BLaER1 (cell line): ENCODE results near the gene NT5C2.

Experiments
- H3K27ac ChIP-seq: shearing (Covaris generic); formaldehyde crosslinking; 2 replicates; pipeline ENCODE4 v1.8.1; 2022
- H3K27me3 ChIP-seq: shearing (Covaris generic); formaldehyde crosslinking; 2 replicates; pipeline ENCODE4 v1.8.1; 2022
- H3K36me3 ChIP-seq: shearing (Covaris generic); formaldehyde crosslinking; 2 replicates; pipeline ENCODE4 v1.8.1; 2022
- H3K4me1 ChIP-seq: shearing (Covaris generic); formaldehyde crosslinking; 2 replicates; pipeline ENCODE4 v1.8.1; 2022
- H3K4me2 ChIP-seq: shearing (Covaris generic); formaldehyde crosslinking; 2 replicates; pipeline ENCODE4 v1.8.1; 2022
- H3K4me3 ChIP-seq: shearing (Covaris generic); formaldehyde crosslinking; 2 replicates; pipeline ENCODE4 v1.8.1; 2022
- H3K9ac ChIP-seq: shearing (Covaris generic); formaldehyde crosslinking; 2 replicates; pipeline ENCODE4 v1.8.1; 2022
- H3K9me3 ChIP-seq: shearing (Covaris generic); formaldehyde crosslinking; 2 replicates; pipeline ENCODE4 v1.8.1; 2022
- H4K20me1 ChIP-seq: shearing (Covaris generic); formaldehyde crosslinking; 2 replicates; pipeline ENCODE4 v1.8.1; 2022
- Cebpa-rat ChIP-seq: shearing (Covaris generic); IDR thresholded peaks from 2 replicates; pipeline ENCODE4 v1.8.1; 2022

The NT5C2 gene

DNA sequence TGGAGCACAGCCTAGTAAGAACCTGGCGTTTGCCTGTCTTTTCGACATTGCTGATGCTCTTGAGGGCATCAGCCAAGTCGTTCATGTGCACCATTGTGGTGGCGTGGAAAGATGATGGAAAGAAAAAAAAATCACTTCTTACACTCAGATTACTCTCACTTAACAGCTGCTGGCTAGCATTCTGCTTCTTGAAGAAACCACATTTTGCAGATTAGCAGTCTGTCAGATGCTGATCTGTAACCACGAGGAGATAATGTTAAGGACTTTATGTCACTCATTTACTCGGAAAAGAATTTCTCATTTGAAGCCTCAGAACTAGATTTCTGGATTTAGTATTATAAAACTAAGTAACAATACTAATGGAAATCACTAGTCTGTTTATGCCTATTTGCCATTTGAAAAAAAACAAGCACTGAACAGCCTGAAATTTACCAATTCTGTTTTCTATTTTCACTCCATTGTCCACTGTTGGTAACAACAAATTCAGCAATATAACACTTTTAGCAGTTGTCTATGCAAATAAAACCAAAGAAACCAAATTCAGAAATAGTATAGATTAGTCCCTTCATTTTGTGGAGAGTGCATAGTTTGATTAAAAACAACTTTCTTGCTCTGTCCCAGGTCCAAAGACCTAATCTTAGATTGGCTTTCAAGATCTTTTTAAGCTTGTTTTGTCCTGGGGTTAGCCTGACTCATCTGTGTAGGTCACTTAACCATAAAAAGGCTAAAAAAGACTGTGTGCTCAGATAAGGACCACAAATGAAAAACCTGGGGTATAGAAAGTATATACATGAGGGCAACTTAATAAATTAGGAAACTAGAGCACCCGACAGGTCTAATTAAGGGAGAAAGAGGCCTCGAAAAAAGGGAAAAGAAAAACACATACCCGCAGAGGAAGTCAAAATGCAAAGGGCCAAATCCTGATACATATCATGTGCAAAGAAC lies 67.5 kb downstream of the NT5C2 start:
- peaks cover under 1% of the 10 kb centered on the region; the same call in 1 of the 2 replicates for H3K9me3 ChIP-seq
- peaks cover 14% of the 10 kb centered on the region for H3K4me1 ChIP-seq
- no peak for TF ChIP-seq Cebpa-rat
- H3K4me2 ChIP-seq: peak overlapping the region; percentile 27; the same call in 1 of the 2 replicates
- H3K36me3 ChIP-seq: peaks cover 46% of the 10 kb centered on the region
- H4K20me1 ChIP-seq: peaks cover 72% of the 10 kb centered on the region
- H3K4me3 ChIP-seq: no peak overlapping the region
- H3K9ac ChIP-seq: no peak overlapping the region
- H3K27ac ChIP-seq: no peak overlapping the region
- no peaks in the 10 kb centered on the region for H3K27me3 ChIP-seq

DNA sequence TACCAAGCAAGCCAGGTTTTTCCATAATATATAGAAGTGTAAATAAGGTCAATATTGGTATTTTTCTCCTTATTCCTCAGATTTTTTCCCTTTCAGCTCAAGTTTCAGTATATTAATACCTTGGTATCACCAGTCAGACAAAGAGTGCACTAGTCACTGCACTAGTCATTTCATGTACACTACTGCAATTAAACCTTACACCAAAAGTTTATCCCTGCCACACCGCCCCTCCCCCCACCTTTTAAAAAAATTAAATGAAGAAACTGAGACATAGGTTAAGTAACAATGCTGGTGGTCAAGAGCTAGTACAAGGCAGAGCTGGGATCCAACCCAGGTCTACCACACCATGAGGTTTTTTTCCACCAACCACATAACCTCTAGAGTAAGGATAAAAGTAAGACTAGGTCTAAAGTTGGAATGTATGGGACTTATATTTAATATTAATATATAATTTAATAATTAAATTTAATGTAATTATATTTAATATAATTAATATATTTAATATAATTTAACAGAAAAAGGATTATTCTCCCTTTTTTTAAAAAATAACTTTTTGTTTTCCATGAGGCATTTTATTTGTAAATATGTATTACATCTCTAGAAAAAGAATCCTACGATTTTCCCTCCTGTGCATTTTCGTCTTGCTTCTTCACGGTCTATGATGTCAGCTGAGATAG lies 68.5 kb downstream of the NT5C2 start:
- Histone ChIP-seq H3K9me3 (no peaks in the 10 kb centered on the region), H3K9ac (no peak overlapping the region), H3K27me3 (no peaks in the 10 kb centered on the region), H3K36me3 (peaks cover 52% of the 10 kb centered on the region), H3K27ac (no peak overlapping the region), H3K4me3 (no peak overlapping the region), H3K4me1 (peaks cover 14% of the 10 kb centered on the region), H4K20me1 (peaks cover 83% of the 10 kb centered on the region), H3K4me2 (no peak overlapping the region)
- no peak for TF ChIP-seq Cebpa-rat

DNA sequence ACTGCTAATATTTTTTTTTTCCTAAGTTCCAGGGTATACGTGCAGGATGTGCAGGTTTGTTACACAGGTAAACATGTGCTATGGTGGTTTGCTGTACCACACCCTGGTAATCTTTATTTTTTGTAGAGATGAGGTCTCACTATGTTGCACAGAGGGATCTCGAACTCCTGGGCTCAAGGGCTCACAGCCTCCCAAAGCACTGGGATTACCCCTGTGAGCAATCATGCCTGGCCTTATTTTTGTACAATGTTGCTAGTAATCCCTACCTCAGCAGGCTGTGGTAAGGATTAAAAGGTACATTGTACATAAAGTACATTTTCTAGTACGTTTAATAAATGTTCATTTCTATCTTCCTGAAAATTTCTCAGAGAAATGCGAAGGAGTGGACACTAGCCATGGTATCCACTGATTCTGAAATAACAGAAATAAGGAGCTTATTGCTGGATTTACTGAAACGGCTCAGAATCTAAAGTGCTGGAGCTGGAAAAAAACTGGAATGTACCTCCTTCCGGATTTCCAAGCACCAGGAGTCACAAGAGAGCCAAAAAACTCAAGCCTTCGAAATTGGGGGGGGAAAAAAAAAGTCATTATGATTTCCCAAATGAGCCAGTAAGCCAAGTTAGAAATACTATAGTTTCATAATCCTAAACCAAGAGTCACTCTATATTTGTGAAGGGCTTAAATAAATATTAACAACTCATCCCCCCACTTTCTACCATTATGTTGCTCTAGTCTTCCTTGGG lies 69.6 kb downstream of the NT5C2 start:
- Histone ChIP-seq H3K9me3 (no peaks in the 10 kb centered on the region), H3K27me3 (no peaks in the 10 kb centered on the region), H3K9ac (no peak overlapping the region), H3K27ac (no peak overlapping the region), H3K4me3 (no peak overlapping the region), H3K4me2 (no peak overlapping the region), H4K20me1 (peaks cover 94% of the 10 kb centered on the region), H3K4me1 (peaks cover 14% of the 10 kb centered on the region), H3K36me3 (peaks cover 61% of the 10 kb centered on the region)
- no peak for TF ChIP-seq Cebpa-rat

DNA sequence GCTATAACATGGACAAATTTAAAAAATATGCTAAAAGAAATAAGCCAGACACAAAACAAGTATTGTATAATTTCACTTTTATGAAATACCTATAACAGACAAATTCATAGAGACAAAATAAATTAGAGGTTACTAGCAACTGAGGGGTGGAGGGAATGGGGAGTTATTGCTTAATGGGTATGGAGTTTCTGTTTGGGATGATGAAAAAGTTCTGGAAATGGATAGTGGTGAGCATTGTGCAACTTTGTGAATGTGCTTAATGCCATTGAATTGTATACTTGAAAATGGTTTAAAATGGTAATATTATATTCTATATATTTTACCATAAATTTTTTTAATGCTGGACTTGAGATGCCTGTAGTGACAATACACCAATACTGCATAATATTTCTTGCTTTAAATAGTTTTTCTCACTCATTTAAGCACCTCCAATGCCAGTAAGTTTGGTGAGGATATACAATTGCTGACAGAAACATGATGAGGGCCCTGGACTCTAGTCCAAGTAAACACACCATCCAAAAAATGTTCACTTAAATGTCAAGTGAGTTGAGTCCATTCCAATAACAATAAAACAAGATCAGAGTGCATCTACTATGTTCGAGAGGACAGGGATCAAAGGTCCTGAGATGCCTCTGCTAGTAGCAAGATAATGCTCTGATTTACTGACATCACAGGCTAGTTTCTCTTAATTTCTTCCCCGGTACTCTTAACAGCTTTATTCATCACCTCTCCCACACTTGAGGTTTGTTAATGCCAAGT lies 71.9 kb downstream of the NT5C2 start:
- no peak overlapping the region for H3K27ac ChIP-seq
- H3K4me1 ChIP-seq: peaks cover 8% of the 10 kb centered on the region
- no peak overlapping the region for H3K9ac ChIP-seq
- no peak overlapping the region for H3K4me2 ChIP-seq
- H3K36me3 ChIP-seq: peaks cover 56% of the 10 kb centered on the region
- no peaks in the 10 kb centered on the region for H3K27me3 ChIP-seq
- H4K20me1 ChIP-seq: peaks cover 100% of the 10 kb centered on the region
- no peak for TF ChIP-seq Cebpa-rat
- H3K4me3 ChIP-seq: no peak overlapping the region
- no peaks in the 10 kb centered on the region for H3K9me3 ChIP-seq

DNA sequence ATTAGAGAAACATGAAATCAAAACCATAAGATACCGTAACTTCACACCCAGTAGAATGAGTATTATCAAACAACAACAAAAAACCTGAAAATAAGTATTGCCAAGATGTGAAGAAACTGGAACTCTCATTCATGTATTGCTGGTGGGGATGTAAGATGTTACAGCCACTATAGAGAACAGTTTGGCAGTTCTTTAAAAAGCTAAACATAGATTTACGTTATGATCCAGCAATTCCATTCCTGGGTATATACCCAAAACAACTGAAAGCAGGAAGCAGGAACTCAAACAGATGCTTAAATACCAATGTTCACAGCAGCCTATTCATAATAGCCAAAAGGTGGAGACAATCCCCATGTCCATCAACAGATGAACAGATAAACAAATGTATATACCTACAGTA lies 72.5 kb downstream of the NT5C2 start:
- peaks cover 56% of the 10 kb centered on the region for H3K36me3 ChIP-seq
- peaks cover 98% of the 10 kb centered on the region for H4K20me1 ChIP-seq
- H3K27me3 ChIP-seq: no peaks in the 10 kb centered on the region
- no peak overlapping the region for H3K4me2 ChIP-seq
- no peak overlapping the region for H3K9ac ChIP-seq
- H3K9me3 ChIP-seq: no peaks in the 10 kb centered on the region
- H3K4me1 ChIP-seq: peaks cover 2% of the 10 kb centered on the region
- H3K4me3 ChIP-seq: no peak overlapping the region
- no peak overlapping the region for H3K27ac ChIP-seq
- TF ChIP-seq Cebpa-rat: no peak

DNA sequence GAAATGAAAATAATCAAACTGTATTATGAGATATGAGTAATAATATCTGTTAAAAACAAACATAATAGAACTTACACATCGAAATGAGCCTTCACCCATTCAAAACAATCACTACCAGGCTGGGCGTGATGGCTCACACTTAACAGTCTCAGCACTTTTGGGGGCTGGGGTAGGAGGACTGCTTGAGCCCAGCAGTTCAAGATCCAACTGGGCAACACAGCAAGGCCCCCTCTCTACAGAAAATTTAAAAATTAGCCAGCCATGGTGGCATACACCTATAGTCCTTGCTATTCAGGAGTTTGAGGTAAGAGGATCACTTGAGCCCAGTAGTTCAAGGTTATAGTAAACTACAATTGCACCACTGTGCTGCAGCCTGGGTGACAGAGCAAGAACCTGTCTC lies 75.8 kb downstream of the NT5C2 start:
- Histone ChIP-seq H3K4me2 (no peak overlapping the region), H3K9ac (no peak overlapping the region), H3K27ac (no peak overlapping the region), H3K4me3 (no peak overlapping the region), H3K9me3 (no peaks in the 10 kb centered on the region), H3K27me3 (no peaks in the 10 kb centered on the region), H3K36me3 (peaks cover 53% of the 10 kb centered on the region), H3K4me1 (peaks cover 4% of the 10 kb centered on the region), H4K20me1 (peaks cover 96% of the 10 kb centered on the region)
- no peak for TF ChIP-seq Cebpa-rat

DNA sequence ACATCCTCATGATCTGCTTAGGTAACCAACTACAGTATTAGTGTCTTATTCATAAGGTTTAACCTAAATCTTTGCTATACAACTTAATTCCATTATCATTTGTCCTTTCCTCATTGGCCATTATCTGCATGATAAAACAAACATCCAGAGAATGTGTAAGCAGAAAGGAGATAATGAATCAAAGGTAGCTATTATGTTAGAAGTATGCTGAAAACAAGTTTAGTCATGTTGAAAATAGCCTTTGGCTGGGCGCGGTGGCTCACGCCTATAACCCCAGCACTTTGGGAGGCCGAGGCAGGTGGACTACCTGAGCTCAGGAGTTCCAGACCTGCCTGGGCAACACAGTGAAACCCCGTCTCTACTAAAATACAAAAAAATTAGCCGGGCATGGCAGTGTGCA lies 78.2 kb downstream of the NT5C2 start:
- no peak overlapping the region for H3K9ac ChIP-seq
- peaks cover 19% of the 10 kb centered on the region for H3K4me1 ChIP-seq
- TF ChIP-seq Cebpa-rat: no peak
- no peaks in the 10 kb centered on the region for H3K9me3 ChIP-seq
- H3K27me3 ChIP-seq: no peaks in the 10 kb centered on the region
- no peak overlapping the region for H3K27ac ChIP-seq
- no peak overlapping the region for H3K4me3 ChIP-seq
- H3K36me3 ChIP-seq: peaks cover 55% of the 10 kb centered on the region
- H3K4me2 ChIP-seq: no peak overlapping the region
- H4K20me1 ChIP-seq: peaks cover 96% of the 10 kb centered on the region

DNA sequence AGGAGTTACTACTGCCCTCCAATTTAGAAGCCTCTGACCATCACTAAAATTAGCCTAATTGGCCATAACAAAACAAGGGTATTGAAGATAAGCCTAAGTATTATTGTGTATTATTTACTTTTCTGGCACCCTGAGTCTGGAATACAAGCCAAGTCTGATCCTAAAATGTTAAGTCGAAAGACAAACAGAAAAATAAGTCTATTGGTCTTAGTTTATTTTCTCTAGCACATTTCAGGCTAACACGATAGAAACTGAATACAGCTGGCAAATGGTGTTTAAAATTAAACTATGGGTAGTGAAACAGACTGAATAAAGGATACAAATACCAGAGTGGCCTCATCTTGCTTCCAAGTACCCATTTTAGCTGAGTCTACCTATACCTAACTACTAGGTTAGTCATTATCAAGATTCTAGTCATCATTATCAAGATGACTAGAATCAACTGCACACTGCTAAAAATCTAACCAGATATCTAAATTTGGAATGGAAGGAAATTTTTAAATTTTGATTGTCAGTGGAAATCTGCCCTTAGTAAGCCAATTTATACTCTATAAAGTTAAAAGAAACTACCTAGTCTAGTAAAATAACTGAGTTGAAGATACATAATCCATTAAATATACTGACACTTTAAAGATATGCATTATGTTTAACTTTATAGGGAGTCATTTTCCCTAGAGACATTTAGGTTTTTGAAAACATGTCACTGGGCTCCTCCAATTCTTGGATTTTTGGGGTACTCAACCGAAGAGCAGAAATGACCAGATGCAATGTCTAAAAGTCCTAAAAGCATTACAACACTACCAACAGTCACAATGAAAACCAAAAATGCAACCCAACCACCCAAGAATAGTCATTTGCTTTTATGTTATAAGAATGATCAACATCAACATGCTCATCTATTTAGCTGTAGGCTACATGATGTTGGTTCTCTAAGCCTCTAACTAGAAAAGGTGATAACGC lies 80.9 kb downstream of the NT5C2 start:
- H4K20me1 ChIP-seq: peaks cover 96% of the 10 kb centered on the region
- H3K4me1 ChIP-seq: peaks cover 19% of the 10 kb centered on the region
- no peak overlapping the region for H3K27ac ChIP-seq
- peaks cover 55% of the 10 kb centered on the region for H3K36me3 ChIP-seq
- no peak overlapping the region for H3K4me2 ChIP-seq
- no peaks in the 10 kb centered on the region for H3K27me3 ChIP-seq
- no peak overlapping the region for H3K9ac ChIP-seq
- TF ChIP-seq Cebpa-rat: no peak
- no peaks in the 10 kb centered on the region for H3K9me3 ChIP-seq
- no peak overlapping the region for H3K4me3 ChIP-seq
